Fibroblast of skin of back (primary cell): ENCODE results near the gene BEND5. TPM values are rescaled to one million over a fixed set of nuclear protein-coding genes. Genes with fewer than 3 reads are reported as not detected.

Experiments used
- DNase-seq: peaks from one replicate; pipeline ENCODE4 v3.0.0-alpha.2; 2013
- polyA plus RNA-seq, 2 experiments: library from polyadenylated mRNA; unstranded; fragments of 120-200 nt; gene quantifications; one replicate each; pipeline ENCODE4 v1.2.1, GENCODE V29; 2013; ENCODE audit not compliant: insufficient read length in 2 of 2

BEND5 gene, protein sequence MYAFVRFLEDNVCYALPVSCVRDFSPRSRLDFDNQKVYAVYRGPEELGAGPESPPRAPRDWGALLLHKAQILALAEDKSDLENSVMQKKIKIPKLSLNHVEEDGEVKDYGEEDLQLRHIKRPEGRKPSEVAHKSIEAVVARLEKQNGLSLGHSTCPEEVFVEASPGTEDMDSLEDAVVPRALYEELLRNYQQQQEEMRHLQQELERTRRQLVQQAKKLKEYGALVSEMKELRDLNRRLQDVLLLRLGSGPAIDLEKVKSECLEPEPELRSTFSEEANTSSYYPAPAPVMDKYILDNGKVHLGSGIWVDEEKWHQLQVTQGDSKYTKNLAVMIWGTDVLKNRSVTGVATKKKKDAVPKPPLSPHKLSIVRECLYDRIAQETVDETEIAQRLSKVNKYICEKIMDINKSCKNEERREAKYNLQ
- polyA plus RNA-seq (2013, experiment 1 of 2; ENCODE audit: insufficient read length) = 7.0 TPM
- 8.7 TPM for polyA plus RNA-seq (2013, experiment 2 of 2; ENCODE audit: insufficient read length)

DNA sequence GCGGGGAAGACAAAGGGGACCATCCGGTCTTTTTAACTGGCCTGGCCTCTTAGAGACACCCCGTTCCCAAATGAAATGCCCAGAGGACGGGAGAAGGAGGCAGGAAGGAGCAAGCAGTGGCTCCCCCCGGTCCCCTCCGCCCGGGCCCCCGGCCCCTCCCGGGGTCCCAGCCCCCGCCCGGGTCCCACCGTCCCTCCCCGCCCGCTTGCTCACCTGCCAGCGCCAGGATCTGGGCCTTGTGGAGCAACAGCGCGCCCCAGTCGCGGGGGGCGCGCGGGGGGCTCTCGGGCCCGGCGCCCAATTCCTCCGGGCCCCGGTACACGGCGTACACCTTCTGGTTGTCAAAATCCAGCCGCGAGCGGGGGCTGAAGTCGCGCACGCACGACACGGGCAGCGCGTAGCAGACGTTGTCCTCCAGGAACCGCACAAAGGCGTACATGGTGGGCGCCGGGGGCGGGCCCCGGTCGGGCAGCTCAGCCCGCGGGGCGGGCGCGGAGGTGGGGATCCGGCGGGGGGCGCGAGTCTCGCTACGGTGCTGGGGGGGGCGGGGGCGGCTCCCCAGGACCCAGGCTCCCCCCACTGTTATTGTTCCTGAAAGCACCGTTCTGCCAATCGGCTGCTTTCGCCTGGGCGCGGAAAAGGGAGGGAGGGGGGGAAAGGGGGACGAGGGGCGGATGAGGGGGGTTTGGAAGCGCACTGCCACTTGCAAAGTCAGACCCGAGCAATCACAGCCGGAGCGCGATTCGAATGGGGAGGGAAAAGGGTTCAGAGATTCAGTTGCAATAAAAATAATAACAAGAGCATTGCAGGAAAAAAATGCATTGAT is at the start of gene BEND5:
TSS of gene BEND5 (minus strand) at position 499 of the 826 bp plus-strand sequence. CDS start at position 439, 60 bp downstream.
- DNase-seq = peak; percentile 67

DNA sequence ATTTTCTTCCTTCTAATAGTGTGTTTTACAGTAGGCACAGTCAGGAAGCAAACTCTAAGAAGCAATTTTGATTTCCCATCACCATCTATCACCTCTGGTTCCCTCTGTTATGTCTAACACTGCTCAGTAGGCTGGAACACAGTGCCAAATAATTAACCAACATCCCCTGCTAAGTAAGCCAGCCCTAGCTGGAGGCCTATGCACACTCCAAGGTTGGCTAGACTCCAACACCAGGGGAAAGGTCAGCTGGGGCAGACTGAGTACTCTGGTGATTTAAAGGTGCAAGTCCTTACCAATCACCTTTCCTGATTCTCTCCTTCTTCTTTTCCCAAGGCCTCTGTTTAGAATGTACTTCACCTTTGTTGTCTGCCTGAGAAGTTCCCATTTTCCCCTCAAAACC is 46.5 kb upstream of the BEND5 start:
- DNase-seq = no peak

DNA sequence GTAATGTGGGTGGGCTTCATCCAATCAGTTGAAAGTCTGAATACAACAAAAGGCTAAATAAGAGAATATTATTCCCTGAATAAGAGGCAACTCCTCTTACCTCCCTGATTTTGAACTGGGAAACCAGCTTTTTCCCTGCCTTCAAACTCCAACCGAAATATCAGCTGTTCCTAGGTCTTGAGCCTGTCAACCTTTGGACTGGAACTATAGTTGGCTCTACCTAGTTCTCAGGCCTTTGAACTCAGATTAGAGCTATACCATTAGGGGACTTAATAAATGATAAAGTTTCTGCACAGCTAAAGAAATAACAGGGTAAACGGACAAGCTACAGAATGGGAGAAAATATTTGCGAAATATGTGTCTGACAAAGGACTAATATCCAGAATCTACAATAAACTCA is 43.8 kb upstream of the BEND5 start:
- no peak for DNase-seq

DNA sequence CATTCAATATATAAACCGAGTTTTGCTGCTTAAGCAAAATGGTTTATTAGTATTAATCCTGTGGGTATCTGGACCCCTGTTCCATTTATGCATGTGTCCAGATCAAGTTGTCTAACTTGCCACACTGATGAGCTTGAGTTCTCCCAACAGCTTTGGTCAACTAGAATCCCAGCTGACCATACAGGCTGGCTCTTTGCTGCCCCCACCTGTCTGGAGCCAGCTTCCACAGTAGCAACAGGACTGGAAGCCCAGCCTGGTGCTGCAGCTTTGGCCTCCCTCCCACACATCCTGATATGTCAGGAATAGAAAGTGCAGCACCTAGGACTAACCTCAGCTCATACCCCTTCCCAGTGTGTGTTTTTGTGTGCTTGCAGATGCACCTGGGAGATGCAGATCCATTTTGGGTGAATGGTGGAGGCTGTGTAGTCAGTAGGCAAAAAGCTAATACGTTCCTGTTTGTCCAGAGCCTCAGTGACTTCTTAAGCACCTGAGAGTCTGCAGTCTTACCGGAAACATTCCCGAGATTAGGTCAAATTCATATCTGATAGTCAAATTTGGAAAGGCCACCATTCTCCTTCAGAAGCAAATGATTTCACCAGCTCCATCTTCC is 40.9 kb upstream of the BEND5 start:
- DNase-seq = peak; percentile 50

DNA sequence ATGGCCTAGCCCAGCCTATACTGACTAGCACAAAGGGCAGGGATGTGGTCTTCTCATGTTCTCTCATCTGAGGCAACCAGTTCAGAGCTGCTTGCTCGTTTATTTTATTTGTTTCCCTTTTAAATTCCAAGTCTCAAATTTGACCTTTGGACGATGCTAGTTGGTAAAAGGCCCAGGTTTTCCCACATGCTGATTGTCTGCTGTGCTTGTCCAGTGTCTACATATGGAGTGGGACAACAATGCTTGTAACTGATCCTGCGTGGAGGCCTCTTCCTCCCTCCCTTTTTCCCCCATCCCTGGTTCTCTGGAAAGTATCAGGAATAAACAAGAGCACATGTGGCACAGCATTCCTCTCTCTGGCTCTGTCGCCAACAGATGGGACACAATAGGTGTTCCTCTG is 34.0 kb upstream of the BEND5 start:
- DNase-seq = no peak

DNA sequence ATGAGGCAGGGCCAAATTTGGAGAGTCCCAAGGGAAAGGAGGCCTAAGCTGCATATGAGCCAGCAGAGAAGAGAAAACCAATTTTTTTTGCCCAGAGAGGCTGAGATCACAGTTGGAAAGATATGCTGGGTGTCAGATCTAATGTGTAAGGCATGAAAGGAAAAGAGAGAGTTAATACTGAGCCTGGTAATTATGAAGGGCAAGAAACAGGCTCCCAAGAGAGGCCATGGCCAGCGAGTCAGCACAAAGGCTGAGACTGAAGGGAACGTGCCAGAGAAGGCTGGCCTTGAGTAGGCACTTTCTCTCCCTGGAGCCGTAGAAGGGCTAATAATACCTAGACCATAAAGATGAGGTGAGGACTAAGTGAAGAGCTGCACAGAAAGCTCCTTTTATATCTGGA is 31.8 kb upstream of the BEND5 start:
- no peak for DNase-seq

DNA sequence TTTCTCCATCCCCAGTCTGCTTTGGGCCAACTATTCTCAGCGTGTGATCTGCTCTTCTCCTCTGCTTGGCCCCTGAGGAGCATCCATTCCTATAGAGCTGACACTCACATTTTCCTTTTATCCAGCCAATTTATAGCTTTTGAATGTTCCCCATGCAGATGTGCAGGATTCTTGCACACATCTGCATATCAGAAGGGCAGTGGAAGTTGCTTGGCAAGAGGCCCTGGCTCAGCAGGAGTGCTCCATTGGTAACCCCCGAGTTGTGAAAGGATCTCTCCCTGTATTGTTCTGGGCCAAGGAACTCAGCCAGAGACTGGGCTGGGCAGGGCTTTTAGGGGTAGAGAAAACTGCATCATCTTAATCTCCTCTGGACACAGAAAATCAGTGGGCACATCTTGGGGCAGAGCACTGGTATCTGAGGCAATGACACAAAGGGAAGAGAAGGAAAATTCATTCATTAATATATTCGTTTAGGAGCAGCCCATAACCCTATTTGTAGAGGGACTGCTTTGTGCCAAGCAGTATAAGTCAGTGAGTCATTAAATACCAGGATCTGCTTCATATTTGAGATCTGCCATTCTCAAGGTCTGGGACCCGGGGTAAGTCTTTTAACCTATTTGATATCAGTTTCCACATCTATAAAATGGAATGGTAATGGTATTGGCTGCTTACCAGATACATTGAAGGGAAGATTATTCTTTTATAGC is 31.0 kb upstream of the BEND5 start:
- no peak for DNase-seq

DNA sequence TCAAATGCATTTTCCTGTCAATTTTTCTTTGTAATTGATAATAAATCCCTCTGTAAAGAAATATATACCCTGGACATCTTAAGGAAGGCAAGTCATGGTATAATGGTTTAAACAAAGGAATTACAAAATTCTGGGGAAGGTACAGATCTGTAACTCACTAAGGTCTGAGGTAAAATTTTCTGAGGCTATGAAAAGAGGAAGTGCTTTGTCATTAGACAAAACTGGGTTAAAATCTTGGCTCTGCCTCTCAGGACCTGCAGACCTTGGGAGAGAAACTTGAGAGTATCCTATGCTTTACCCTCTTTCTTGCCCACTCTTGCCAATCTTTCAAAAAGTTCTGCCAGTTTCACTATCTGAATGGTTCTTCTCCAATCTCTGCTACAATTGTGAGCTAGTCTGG is 26.8 kb upstream of the BEND5 start:
- no peak for DNase-seq

DNA sequence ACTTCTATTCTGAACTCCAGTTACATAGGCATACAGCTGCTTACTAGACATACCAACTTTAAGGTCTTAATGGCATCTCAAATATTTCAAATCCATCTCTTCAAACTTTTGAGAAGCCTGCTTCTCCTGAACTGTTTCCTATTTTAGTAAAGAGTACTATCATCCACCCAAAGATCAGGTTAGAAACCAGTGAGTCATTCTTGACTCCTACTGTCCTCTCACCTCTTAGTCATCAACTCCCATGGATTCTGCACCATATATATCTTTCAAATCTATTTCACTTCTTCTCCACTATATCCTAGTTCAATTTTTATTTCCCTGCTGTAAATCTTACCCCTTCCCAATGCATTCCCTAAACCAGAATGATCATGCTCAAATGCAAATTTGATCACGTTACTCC is 18.1 kb upstream of the BEND5 start:
- DNase-seq = peak; percentile 41

DNA sequence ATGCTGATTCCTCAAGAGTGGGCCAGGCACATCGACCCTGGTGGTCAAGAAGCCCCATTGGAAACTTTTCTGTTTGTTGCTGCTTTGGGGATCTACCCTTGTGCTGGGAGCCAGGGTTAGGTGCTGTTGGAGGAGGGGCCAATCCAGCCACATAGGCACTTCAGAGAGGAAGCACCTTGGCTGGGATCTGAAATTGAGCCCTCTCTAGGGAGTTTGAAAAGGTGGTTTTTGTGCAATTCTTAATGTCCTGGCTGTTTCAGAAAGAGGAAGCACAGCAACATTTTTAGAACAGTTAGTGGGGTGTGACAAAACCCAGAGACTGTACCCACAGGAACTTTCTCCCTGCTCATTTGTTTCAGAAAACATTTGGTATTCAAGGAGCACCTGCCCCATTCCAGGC is 17.2 kb upstream of the BEND5 start:
- DNase-seq = no peak

DNA sequence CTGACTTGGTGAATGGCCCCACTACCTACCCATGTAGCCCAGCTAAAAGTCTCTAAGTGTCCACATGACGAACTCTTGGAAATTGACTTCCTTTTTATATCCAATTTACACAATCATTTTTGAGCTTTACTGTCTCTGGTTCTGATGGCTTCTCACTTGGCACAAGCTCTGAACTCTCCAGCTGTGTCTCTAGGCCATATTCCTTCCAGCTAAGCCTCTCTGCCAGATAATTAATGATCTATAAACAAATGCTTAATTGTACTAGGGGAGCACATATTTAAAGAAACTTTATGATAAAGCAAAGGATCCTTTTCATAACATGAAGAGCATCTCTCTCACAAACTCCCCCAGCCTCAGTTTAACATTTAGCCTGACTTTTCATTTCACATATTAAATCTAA is 16.3 kb upstream of the BEND5 start:
- no peak for DNase-seq

DNA sequence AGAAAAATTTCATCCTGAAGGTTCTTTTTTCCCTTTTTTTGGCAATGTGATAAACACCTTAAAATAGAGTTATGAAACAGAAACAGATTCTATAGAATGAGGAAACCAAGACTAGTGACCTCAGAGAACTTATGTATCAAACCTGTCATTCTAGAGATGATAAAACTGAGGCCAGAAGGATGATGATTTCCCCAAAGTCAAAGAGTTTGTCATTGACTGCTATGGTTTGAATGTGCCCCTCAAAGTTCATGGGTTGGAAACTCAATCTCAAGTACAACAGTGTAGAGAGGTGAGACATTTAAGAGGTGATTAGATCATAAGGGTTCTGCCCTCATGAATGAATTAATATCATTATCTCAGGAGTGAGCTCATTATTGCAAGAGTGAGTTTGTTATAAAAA is 13.7 kb upstream of the BEND5 start:
- no peak for DNase-seq

DNA sequence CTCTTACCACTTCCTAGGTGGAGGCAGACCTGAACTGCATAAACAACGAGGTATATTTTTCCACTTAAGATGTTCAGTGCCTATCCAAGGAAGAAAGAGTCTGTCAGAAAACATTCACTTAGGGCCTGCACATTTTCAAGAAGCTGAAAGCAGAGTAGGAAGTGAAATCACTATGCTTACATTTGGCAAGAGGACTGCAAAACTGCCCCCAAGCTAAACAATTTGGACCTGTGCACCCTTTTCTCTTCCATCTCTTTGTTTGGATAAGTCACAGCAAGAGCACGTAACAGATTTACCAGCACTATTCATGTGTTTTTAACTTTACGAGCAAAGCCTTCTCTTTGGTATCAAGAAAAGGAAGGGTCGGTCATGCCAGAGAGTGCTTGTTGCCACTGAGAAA is 13.2 kb upstream of the BEND5 start:
- no peak for DNase-seq

DNA sequence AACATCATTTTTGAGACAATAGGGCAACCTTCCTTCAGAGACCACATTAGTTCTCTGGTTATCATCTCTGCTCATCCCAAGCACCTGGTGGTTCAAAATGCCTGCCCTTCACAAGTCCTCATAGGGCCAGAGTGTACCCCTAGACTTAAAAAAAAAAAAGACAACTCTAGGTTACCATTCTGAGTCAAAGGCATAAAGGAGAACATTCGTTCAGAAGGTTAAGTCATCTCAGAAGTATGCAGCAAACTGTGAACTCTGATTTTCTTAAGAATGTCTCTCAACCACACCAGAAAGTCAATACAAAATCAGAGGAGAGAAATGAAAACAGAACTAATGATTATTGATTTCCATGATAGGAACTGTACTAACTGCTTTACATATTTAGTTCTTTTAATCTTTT is 9.2 kb upstream of the BEND5 start:
- DNase-seq = no peak

DNA sequence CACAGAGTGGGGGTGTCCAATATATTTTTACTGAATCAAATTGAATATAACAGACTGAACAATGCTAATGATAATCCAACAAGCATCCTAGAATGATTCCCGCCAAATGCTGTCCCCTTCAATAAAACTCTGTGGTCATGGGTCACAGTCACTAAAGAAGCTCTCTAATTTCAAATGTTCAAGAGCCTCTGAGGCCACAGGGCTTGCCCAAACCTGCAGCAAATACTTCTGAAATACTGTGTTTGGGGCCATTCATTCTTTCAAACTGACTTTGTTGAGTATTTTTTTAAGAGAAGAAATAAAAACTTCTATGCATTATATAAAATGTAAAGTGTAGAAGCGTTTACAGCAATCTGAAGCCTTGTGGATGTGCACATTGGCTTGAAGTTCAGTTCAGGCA is 7.6 kb upstream of the BEND5 start:
- DNase-seq = no peak

DNA sequence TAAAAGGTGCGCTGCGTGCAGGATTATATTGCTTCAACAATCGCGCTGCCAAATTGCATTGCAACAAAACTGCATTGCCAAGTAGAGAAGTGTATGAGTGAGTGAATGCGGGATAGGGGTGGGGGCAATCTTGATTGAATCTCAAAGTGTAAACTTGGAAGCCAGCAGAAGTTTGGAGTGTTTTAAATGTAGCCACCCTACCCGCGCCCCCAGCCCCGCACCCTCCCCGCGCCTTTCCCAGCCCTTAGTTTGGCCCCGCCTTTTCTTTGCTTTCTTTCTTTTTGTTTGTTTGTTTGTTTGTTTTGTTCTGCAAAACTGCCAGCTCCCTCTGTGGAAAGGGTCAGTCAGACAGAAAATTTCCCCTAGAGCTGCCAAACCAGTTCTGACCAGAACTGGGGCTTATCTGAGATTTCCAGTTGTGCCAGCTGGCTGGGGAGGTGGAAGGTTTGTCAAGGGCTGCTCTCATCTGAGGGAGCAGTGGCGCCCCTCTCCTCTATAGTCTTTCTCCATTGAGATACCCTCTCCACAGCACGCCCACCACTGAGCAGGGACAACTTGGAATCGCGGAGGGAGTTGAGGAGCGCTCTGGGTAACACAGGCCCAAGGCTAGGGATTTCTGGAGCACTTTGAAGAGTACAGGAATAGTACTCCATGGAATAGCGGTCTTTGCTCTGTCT is 666 bp upstream of the BEND5 start:
- no peak for DNase-seq

DNA sequence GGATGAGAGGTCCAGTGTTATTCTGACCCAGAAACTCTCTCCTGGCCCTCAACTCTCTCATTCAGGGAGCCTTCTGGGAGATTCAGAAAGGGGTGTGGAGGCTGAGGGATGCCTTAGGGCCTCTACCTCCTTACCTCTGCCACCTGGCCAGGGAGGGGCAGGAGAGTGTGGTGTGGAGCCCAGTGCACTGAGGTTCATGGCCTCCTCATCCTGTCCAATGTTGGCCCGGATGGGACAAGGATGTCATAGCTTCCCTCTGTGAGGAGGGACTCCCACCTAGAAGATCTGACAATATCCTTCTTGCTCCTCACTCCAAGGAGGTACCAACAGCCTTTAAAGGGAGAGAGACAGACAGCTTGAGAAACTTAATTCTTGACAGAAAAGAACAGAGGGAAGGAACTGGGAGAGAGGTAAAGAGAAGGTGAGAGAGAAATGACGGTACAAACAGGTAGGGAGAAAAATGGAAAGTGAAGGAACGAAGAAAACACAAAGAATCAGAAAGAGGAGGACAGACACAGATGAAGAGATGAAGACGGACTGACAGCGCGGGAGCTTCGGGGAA is 779 bp downstream of the BEND5 start:
- DNase-seq = no peak

DNA sequence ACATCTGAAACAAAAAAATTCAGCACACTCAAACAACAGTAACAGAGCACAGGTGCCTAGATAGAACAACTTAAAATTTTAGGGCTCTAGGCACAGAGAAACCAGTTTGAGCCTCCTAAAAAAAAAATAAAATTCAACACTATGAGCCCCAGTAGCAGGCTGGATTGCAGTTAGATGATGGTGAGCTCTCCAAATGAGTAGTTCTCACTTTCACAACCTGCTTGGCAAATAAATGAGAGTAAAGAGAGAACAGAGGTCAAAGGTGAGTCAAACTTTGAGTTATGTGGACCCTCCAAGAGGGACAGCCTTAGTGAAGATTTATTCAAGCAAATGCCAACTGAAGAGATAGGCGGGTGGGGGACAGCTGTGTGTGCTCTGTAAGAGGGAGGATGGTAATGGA is 3.6 kb downstream of the BEND5 start:
- no peak for DNase-seq

DNA sequence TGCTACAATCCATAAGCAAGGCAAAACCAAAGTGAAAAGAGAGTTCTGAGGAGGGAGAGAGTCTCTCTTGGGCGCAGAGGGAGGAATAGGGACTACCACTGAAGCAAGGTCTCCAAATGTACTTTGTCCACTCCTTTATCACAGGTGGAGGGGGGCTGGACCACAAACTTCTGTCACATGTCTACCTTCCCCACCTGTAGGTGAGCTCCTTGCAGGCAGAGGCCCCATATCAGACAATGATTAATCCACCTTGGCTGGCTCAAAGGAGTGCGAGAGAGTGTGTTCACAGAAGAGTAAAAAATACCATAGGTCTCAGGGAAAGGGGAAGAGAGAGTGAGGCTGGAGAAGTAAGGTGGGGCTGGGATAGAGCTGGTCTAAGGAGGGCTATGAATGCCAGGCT is 4.5 kb downstream of the BEND5 start:
- no peak for DNase-seq

DNA sequence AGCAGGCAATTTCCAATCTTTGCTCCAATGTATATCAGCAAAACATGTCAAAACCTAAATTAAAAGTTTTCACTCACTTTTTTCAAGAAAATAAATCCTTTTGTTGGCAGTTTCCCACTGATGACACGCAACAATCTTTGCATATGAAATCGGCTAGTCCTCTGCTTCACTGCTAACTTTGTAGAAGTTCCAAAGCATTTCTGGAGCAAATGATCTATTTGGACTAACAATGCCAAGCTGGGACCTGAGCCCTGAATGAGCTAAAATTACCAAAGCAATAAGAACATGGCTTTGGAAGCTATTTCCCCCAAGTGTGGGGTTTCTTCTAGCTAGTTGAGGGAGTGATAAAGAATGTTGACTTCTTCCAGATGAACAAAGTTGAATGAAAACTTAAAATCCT is 5.1 kb downstream of the BEND5 start:
- DNase-seq = no peak

DNA sequence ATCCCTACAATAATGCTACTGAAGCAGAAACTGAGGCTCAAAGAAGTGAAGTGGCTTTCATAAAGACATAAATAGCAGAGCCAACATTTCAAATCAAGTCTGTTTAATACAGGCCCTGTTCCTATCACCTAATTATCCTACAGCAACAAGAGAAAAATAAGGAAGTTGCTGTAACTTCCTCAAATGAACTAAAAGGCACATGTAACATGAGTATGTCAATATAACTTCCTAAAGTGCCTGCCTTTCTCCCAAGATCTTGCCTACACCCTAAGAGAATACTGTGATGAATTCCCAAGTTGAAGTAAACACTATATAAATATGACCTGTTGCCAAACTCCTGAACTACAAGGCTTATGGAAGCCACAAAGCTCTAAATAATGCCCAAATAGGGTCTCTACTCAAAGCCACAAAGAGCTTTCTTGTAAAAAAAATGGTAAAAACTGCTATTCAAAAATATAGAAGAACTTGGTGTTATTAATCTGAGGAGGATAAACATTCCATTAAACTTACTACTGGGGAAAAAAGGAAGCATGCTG is 8.6 kb downstream of the BEND5 start:
- peak; percentile 7 for DNase-seq

DNA sequence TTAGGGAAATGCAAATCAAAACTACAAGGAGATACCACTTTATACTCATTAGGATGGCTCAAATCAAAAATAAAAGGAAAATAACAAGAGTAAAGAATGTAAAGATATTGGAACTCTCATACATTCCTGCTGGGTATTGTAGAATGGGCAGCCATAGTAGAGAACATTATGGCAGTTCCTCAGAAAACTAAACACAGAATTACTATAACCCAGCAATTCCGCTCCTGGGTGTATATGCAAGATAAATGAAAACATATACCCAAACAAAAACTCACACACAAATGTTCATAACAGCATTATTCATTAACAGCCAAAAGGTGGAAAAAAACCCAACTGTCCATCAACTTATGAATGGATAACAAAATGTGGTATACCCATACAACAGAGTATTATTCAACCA is 11.4 kb downstream of the BEND5 start:
- DNase-seq = no peak
